CD4-positive, alpha-beta T cell treated with Interleukin-6 for 4 hours (primary cell): ENCODE results near the gene TGM3.

Source experiments
- DNase-seq: peaks from one replicate; pipeline ENCODE4 v3.0.0-alpha.2; 2020; ENCODE audit warnings: mixed read lengths

Gene TGM3

GRCh38 chr20:2285193-2285592 is 10.6 kb upstream of the TGM3 start:
- no peak for DNase-seq

GRCh38 chr20:2285613-2286012 is 10.2 kb upstream of the TGM3 start:
- no peak for DNase-seq

- DNase-seq = no peak
Measured at GRCh38 chr20:2287504-2287903, 8.3 kb upstream of the TGM3 start.

GRCh38 chr20:2289475-2289874 is 6.3 kb upstream of the TGM3 start:
- no peak for DNase-seq

DNA sequence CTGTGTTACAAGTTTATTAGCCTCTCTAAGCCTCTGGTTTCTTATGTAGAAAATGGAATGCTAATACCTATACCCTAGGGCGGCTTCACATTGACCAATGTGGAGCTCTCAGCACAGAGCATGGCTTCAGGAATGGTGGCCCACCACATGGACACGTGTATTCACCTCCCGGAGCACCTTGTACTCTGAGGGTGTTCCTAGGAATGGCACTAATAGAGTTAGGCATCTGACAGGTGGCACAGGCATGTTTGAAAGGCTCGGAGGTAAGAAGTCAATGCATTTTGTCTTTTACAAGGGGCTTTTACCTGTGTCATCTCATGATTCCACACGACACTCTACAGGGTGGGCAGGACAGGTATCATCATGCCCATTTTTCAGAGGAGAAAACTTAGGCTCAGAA is 5.3 kb upstream of the TGM3 start:
- DNase-seq = no peak

DNA sequence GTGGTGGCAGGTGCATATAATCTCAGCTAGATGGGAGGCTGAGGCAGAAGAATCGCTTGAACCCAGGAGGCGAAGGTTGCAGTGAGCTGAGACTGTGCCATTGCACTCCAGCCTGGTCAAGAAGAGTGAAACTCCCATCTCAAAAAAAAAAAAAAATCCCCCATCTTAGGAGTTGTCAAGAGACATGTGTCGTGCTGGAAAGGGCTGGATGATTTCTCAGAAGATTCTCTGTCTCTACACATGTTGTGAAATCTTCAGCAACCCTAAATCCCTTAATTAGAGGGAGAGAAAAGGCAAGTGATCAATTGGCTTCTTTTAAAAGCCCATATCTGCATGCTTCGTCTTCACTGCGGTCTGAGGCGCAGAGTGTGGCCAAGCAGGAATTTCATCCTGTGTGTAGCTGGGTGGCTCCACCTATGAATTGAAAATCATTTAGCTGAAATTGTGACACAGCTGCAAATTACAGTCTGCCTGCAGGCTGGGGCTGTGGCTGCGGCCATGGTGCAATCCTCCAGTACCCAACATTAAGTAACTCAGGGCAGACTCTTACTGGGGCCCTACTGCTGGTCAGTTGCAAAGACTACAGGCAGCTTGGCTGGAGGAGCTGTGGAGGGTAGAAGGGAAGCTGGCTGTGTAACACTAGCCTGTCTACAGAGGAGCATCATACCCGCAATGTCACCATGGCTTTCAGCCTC is 3.2 kb upstream of the TGM3 start:
- no peak for DNase-seq

DNA sequence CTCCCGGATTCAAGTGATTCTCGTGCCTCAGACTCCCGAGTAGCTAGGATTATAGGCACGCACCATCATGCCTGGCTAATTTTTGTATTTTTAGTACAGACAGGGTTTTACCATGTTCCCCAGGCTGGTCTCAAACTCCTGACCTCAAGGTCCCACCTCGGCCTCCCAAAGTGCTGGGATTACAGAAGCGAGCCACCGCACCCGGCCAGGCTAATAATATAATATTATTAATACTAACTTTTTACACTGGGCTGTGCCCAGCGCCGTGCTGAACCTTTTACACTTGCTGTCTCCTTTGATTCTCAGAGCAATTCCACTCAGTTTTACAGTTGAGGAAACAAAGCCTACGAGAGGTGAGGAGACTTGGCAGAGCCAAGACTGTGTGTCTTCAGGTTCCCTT is 2.3 kb upstream of the TGM3 start:
- DNase-seq = no peak

DNA sequence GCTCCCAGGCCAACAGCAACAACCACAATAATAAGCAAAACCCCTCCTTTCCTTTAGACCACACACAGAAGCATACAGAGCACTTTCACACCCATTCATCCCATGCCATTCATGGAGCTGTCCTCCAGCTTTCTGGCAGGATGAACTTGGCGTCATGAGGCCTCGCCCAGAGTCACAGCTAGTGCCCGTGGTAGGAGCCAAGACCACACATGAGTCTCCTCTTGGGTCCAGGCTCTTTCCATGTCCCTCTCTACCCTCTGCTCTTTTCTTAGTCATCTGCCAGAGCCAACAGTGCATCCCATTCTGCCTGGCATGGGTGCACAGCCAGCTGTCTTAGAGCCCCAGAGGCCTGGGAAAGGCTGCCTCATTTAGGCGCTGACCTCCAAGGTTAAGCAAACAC is 1.8 kb upstream of the TGM3 start:
- DNase-seq = no peak

DNA sequence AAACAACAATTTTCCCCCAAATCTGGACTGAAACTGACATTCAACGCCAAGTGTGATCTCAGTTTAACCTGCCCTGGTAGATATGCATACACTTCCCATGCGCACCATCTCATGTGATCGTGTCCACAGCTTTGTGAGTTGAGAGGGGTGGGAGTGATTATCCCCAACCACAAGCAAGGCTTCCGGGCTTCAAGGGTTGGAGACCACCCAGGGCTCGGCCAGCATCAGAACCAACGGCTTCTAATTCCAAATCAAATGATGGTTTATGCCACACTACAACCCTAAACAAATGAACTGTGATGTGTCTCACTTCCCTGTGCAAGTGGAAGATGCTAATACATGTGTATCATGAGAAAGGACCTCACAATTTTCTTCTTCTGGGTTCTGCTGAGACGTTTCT is 515 bp upstream of the TGM3 start:
- no peak for DNase-seq

DNA sequence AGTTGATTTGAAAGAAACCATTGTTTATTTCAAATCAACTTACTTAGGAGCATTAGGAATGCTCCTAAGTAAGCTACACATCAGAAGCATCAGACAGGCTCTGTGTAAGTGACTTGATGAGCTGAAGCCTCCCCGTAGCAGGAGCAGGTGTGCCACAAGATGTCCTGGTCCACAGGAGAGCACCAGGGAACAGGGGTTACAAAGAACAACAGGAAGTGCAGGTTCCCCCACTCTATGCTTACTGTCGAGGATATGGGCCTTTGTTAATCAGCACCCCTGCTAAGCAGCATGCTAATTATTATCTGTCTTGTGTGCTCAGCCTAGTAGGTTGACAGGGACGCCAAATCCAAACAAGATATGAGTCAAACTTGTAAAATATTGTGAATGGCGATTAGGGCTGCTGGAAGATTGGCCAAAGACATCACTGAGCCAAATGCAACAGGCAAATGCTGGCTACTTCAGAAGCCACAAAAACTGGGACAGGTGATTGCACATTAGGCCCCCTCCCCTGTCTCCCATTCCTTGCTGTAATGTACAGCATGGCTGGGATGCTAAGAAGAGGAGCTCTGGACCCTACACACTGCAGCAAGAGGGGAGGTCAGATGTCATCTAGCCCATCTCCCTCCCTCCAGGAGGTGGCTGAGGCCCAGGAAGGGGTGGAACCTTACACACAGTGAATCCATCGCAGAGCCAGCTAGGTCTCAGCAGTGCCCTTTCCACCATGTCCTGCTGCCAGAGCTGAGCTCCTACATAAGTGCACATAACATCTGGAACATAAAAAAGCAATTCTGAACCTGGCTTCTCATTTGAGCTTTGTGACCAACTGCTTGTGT is 939 bp downstream of the TGM3 start:
- no peak for DNase-seq

- no peak for DNase-seq
Measured at GRCh38 chr20:2297357-2297728, 1.5 kb downstream of the TGM3 start.

- no peak for DNase-seq
Measured at GRCh38 chr20:2298116-2298515, 2.3 kb downstream of the TGM3 start.

DNA sequence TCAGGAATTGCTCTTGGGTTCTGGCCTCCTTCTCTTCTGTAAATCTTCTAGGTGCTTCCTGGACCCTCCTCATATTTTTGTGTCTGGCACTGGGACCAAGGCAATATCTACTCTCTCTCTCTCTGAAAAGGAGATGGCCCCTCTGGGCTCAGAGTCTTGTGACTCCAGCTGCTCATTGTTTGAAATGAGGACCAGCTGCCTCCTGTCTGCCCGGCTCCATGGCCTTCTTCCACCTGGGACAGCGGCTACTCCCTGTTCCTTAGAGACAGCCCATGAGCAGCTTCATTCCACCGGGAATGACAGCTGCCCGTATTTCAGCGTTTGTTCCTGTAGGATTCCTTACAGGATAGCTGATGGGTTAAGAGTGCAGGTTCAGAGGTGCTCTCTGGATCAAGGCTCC is 2.9 kb downstream of the TGM3 start:
- no peak for DNase-seq

DNA sequence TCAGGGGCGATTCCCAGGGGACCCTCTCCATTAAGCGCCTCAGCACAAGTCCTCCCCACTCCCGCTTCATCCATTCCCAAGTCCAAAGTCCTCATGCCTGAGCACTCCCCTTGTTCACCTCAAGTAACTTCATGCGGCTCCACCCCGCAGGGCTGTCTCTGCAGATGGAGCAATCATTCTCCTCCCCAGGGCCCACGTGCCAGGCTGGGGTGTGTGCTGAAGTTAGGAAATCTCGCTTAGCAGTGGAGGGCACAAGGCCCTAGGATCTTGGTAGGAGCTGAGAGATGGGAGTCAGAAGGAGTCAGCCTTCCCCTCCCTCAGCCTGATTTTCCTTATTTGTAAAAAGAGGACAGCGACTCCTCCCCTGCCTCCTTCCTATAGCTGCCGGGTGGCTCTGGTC is 3.5 kb downstream of the TGM3 start:
- no peak for DNase-seq

- no peak for DNase-seq
Measured at GRCh38 chr20:2300002-2300401, 4.2 kb downstream of the TGM3 start.

GRCh38 chr20:2300420-2300819 is 4.6 kb downstream of the TGM3 start:
- DNase-seq = no peak

GRCh38 chr20:2301164-2301622 is 5.4 kb downstream of the TGM3 start:
- no peak for DNase-seq

DNA sequence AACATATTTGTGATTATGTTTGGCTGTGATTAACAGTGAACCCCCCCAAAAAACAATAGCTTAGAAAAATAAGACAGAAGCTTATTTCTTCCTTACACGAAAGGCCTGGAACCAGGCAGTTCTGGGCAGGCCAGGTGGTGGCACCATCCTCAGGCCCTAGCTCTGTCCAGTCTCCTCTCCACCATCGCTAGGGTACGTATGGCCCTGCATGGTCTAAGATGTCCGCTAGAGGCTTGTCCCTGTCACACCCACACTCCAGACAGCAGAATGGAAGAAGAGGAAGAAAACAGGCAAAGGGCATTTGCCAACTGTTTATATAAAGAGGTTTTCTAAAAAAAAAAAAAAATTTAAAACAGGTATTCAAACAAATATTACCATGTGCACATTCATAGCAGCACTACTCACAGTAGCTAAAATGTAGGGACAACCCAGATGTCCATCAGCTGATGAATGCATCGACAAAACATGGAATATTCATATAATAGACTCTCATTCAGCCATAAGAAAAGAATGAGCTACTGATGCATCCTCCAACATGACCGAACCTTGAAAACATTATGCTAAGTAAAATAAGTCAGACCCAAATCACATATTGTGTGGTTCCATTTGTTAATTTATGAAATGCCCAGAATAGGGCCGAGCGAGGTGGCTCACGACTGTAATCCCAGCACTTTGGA is 6.7 kb downstream of the TGM3 start:
- no peak for DNase-seq

GRCh38 chr20:2303673-2304072 is 7.9 kb downstream of the TGM3 start:
- DNase-seq = no peak

DNA sequence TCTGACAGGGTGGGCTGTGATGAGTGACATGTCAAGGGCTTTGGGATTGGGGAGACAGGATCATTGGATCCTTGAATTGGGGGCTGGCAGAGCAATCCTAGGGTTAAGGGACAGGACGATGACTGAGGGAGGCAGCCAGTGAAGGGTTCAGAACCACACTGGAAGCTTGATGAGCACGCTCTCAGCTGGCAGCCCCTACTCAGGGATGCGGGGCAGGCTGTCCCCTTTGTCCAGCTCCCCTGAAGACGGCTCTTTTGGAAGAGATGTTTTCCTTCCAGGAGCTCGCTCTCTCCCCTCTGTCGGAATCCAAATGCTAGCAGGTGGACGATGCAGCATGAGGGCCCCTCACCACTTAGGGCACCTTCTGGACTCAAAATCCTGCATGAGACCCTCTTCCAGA is 8.4 kb downstream of the TGM3 start:
- DNase-seq = no peak

DNA sequence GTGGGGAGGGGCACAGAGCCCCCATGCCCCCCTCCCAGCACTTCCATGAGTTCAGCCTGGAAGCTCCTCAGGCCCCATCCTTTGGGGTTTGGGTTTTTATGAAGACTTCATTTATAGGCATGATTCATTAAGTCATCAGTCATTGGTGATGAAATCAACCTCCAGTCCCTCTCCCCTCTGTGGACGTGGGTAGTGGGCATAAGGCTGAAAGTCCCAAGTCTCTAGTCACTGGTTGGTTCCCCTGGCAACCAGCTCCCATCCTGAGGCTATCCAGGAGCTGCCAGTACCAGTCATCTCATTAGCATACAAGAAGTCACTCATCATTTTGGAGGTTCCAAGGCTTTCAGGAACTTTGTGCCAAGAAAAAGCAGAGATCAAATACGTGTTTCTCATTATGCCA is 9.2 kb downstream of the TGM3 start:
- DNase-seq = no peak

- no peak for DNase-seq
Measured at GRCh38 chr20:2305479-2305878, 9.7 kb downstream of the TGM3 start.

- DNase-seq = no peak
Measured at GRCh38 chr20:2305946-2306345, 10.1 kb downstream of the TGM3 start.

DNA sequence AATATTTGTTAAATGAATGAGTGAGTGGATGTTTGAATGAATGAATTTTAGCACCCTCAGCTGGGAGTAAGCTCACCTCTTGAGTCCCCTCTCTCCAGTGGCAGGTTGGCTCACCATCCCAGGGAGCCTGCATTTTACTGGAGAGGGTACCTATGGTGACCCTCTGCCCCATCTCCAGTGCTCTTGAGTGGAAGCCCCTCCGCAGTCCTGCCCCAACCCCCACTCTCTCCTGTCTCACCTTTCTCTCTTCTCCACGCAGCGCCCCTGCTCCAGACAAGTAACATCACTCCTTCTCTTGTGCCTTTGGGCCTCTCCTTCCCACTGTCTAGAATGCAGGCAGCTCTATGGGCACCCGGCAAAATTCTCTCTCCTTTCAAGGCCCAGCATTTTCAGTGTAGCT is 11.3 kb downstream of the TGM3 start:
- no peak for DNase-seq
